ENCODE data around the gene LUZP1. TPM values are rescaled to one million over a fixed set of nuclear protein-coding genes. Genes with fewer than 3 reads are reported as not detected.

LUZP1 gene
- total RNA-seq, 1 experiment from 2014 or later: 43.4 TPM

- peaks cover 42% of the 10 kb centered on the region for H3K4me1 Mint-ChIP-seq
- H3K27me3 Mint-ChIP-seq (ENCODE audit: low read depth): no peaks in the 10 kb centered on the region
- ChIA-PET CTCF (no interaction called here), POLR2A (no interaction called here)
- no peaks in the 10 kb centered on the region for H3K9me3 Mint-ChIP-seq
- peak overlapping the region; percentile 45; the same call in 1 of the 2 replicates for H3K27ac Mint-ChIP-seq
- ATAC-seq (no peak), DNase-seq (ENCODE audit: low spot score) (no peak)
- TF ChIP-seq ZNF396 (CRISPR knock-in tag; IDR thresholded peaks at IDR 0.05; ENCODE audit: borderline replicate concordance) (no peak), ATF1 (CRISPR knock-in tag; IDR thresholded peaks at IDR 0.05) (no peak), KAT7 (CRISPR knock-in tag; IDR thresholded peaks at IDR 0.05; ENCODE audit: borderline replicate concordance) (no peak)
- no peak overlapping the region for H3K4me3 Mint-ChIP-seq
- no peaks in the 10 kb centered on the region for H3K36me3 Mint-ChIP-seq
These were observed 11.7 kb downstream of the LUZP1 start for GRCh38 chr1:23156940-23157339.

GRCh38 chr1:23152966-23153684 is 15.5 kb downstream of the LUZP1 start:
- no peaks in the 10 kb centered on the region for H3K36me3 Mint-ChIP-seq

DNA sequence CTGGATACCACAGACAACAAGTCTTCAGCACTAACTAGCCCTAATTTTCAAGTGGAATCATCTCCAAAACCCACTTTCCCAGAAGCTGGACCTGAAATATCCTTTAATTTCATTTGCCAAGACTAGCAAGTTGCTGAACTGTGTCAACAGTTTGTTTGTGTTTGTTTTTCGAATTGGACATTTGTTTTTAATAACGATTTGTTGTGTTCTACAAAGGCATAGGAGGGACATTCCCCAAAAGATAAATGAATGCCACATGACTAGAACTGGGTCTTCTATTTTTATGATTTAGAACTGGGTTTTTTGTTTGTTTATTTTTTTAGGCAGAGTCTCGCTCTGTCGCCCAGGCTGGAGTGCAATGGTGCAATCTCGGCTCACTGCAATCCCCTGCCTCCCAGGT is 17.9 kb downstream of the LUZP1 start:
- no peak overlapping the region for H3K4me3 Mint-ChIP-seq
- ChIA-PET POLR2A (no interaction called here), CTCF (no interaction called here)
- H3K36me3 Mint-ChIP-seq: no peaks in the 10 kb centered on the region
- no peaks in the 10 kb centered on the region for H3K9me3 Mint-ChIP-seq
- ATAC-seq (no peak), DNase-seq (ENCODE audit: low spot score) (no peak)
- no peak overlapping the region for H3K27ac Mint-ChIP-seq
- H3K4me1 Mint-ChIP-seq: peaks cover 30% of the 10 kb centered on the region
- no peaks in the 10 kb centered on the region for H3K27me3 Mint-ChIP-seq (ENCODE audit: low read depth)
- TF ChIP-seq NR3C1 (CRISPR knock-in tag; conservative IDR thresholded peaks at IDR 0.05; ENCODE audit: low read depth) (no peak), IRF2 (CRISPR knock-in tag; IDR thresholded peaks at IDR 0.05; ENCODE audit: borderline replicate concordance, low read depth) (no peak), ZBTB21 (CRISPR knock-in tag; IDR thresholded peaks at IDR 0.05; ENCODE audit: borderline replicate concordance) (no peak)
- TF ChIP-seq, protein P1, sequence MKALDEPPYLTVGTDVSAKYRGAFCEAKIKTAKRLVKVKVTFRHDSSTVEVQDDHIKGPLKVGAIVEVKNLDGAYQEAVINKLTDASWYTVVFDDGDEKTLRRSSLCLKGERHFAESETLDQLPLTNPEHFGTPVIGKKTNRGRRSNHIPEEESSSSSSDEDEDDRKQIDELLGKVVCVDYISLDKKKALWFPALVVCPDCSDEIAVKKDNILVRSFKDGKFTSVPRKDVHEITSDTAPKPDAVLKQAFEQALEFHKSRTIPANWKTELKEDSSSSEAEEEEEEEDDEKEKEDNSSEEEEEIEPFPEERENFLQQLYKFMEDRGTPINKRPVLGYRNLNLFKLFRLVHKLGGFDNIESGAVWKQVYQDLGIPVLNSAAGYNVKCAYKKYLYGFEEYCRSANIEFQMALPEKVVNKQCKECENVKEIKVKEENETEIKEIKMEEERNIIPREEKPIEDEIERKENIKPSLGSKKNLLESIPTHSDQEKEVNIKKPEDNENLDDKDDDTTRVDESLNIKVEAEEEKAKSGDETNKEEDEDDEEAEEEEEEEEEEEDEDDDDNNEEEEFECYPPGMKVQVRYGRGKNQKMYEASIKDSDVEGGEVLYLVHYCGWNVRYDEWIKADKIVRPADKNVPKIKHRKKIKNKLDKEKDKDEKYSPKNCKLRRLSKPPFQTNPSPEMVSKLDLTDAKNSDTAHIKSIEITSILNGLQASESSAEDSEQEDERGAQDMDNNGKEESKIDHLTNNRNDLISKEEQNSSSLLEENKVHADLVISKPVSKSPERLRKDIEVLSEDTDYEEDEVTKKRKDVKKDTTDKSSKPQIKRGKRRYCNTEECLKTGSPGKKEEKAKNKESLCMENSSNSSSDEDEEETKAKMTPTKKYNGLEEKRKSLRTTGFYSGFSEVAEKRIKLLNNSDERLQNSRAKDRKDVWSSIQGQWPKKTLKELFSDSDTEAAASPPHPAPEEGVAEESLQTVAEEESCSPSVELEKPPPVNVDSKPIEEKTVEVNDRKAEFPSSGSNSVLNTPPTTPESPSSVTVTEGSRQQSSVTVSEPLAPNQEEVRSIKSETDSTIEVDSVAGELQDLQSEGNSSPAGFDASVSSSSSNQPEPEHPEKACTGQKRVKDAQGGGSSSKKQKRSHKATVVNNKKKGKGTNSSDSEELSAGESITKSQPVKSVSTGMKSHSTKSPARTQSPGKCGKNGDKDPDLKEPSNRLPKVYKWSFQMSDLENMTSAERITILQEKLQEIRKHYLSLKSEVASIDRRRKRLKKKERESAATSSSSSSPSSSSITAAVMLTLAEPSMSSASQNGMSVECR (CRISPR knock-in tag; IDR thresholded peaks at IDR 0.05; ENCODE audit: borderline replicate concordance): no peak
- TF ChIP-seq, protein P2, sequence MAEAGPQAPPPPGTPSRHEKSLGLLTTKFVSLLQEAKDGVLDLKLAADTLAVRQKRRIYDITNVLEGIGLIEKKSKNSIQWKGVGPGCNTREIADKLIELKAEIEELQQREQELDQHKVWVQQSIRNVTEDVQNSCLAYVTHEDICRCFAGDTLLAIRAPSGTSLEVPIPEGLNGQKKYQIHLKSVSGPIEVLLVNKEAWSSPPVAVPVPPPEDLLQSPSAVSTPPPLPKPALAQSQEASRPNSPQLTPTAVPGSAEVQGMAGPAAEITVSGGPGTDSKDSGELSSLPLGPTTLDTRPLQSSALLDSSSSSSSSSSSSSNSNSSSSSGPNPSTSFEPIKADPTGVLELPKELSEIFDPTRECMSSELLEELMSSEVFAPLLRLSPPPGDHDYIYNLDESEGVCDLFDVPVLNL (CRISPR knock-in tag; IDR thresholded peaks at IDR 0.05; ENCODE audit: borderline replicate concordance, low read depth): no peak

More at GRCh38 chr1:23152966-23153684, 15.5 kb downstream of the LUZP1 start:
- H3K27ac Mint-ChIP-seq: no peak overlapping the region
- ChIA-PET POLR2A (no interaction called here), CTCF (no interaction called here)
- ATAC-seq: peak; percentile 75
- H3K27me3 Mint-ChIP-seq (ENCODE audit: low read depth): no peaks in the 10 kb centered on the region
- H3K4me3 Mint-ChIP-seq: no peak overlapping the region
- TF ChIP-seq FOXP1 (CRISPR knock-in tag; IDR thresholded peaks at IDR 0.05; ENCODE audit: borderline replicate concordance) (no peak), CREM (CRISPR knock-in tag; IDR thresholded peaks at IDR 0.05) (no peak), GABPB1 (CRISPR knock-in tag; IDR thresholded peaks at IDR 0.05) (no peak), SOX15 (CRISPR knock-in tag; IDR thresholded peaks at IDR 0.05) (no peak), ZSCAN18 (CRISPR knock-in tag; IDR thresholded peaks at IDR 0.05) (no peak), GTF2I (CRISPR knock-in tag; conservative IDR thresholded peaks at IDR 0.05) (no peak)
- TF ChIP-seq, protein P3, sequence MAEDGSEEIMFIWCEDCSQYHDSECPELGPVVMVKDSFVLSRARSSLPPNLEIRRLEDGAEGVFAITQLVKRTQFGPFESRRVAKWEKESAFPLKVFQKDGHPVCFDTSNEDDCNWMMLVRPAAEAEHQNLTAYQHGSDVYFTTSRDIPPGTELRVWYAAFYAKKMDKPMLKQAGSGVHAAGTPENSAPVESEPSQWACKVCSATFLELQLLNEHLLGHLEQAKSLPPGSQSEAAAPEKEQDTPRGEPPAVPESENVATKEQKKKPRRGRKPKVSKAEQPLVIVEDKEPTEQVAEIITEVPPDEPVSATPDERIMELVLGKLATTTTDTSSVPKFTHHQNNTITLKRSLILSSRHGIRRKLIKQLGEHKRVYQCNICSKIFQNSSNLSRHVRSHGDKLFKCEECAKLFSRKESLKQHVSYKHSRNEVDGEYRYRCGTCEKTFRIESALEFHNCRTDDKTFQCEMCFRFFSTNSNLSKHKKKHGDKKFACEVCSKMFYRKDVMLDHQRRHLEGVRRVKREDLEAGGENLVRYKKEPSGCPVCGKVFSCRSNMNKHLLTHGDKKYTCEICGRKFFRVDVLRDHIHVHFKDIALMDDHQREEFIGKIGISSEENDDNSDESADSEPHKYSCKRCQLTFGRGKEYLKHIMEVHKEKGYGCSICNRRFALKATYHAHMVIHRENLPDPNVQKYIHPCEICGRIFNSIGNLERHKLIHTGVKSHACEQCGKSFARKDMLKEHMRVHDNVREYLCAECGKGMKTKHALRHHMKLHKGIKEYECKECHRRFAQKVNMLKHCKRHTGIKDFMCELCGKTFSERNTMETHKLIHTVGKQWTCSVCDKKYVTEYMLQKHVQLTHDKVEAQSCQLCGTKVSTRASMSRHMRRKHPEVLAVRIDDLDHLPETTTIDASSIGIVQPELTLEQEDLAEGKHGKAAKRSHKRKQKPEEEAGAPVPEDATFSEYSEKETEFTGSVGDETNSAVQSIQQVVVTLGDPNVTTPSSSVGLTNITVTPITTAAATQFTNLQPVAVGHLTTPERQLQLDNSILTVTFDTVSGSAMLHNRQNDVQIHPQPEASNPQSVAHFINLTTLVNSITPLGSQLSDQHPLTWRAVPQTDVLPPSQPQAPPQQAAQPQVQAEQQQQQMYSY (CRISPR knock-in tag; IDR thresholded peaks at IDR 0.05): no peak
- TF ChIP-seq, protein P4, sequence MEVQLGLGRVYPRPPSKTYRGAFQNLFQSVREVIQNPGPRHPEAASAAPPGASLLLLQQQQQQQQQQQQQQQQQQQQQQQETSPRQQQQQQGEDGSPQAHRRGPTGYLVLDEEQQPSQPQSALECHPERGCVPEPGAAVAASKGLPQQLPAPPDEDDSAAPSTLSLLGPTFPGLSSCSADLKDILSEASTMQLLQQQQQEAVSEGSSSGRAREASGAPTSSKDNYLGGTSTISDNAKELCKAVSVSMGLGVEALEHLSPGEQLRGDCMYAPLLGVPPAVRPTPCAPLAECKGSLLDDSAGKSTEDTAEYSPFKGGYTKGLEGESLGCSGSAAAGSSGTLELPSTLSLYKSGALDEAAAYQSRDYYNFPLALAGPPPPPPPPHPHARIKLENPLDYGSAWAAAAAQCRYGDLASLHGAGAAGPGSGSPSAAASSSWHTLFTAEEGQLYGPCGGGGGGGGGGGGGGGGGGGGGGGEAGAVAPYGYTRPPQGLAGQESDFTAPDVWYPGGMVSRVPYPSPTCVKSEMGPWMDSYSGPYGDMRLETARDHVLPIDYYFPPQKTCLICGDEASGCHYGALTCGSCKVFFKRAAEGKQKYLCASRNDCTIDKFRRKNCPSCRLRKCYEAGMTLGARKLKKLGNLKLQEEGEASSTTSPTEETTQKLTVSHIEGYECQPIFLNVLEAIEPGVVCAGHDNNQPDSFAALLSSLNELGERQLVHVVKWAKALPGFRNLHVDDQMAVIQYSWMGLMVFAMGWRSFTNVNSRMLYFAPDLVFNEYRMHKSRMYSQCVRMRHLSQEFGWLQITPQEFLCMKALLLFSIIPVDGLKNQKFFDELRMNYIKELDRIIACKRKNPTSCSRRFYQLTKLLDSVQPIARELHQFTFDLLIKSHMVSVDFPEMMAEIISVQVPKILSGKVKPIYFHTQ (CRISPR knock-in tag; IDR thresholded peaks at IDR 0.05): no peak
- no peaks in the 10 kb centered on the region for H3K9me3 Mint-ChIP-seq
- DNase-seq (ENCODE audit: low spot score): no peak
- H3K4me1 Mint-ChIP-seq: peaks cover 39% of the 10 kb centered on the region
